Measurements from ENCODE around the gene NEFH.
"Not testable (repeated sequence)": the region's sequence is repeated elsewhere in the genome, so short reads cannot be mapped to it uniquely, and the experiment has no call there.

Gene NEFH

DNA sequence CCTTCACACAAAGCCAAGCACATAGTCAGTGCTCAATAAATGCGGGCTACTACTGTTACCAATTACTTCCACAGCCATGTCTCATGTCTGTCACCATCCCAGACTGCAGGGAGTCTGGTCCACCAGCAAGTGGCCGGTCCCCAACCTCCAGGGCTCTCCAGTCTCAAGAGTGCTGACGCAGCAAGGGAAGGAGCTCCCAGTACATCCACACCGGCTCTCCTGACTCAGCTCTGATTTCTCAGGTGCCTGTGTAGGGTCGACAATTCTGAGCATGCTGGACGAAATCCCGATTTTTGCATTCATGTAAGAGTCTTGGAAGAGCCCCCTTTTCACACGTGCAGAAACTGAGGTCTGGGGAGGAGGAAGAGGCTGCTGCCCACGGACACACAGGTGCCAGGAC is 10.3 kb upstream of the NEFH start:
- no peak for DNase-seq

GRCh38 chr22:29470159-29470855 is 9.7 kb upstream of the NEFH start:
- peak; percentile 60 for DNase-seq

- no peak for DNase-seq
These were observed 7.0 kb upstream of the NEFH start for GRCh38 chr22:29473001-29473400.

- DNase-seq = no peak
These were observed 4.5 kb upstream of the NEFH start for GRCh38 chr22:29475550-29475949.

DNA sequence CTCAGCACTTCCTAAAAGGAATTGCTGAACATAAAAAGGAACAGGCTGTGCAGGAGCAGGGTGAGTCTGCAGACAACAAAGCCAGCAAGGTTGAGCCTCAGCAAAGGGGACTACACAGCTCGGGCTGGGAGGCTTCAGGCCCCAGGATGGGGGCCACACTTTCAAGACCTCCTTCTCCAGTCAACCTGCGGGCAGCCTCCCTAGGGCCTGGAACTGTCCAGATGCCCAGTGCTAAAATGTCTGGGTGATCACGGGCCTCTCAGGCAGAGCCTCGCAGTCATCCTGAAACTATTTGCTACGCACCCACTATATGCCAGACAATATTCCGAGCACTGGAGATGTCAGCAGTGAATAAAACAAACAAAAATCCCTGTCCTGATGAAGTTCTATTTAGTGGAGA is 3.9 kb upstream of the NEFH start:
- no peak for DNase-seq

GRCh38 chr22:29477723-29478318 is 2.2 kb upstream of the NEFH start:
- DNase-seq = no peak

DNA sequence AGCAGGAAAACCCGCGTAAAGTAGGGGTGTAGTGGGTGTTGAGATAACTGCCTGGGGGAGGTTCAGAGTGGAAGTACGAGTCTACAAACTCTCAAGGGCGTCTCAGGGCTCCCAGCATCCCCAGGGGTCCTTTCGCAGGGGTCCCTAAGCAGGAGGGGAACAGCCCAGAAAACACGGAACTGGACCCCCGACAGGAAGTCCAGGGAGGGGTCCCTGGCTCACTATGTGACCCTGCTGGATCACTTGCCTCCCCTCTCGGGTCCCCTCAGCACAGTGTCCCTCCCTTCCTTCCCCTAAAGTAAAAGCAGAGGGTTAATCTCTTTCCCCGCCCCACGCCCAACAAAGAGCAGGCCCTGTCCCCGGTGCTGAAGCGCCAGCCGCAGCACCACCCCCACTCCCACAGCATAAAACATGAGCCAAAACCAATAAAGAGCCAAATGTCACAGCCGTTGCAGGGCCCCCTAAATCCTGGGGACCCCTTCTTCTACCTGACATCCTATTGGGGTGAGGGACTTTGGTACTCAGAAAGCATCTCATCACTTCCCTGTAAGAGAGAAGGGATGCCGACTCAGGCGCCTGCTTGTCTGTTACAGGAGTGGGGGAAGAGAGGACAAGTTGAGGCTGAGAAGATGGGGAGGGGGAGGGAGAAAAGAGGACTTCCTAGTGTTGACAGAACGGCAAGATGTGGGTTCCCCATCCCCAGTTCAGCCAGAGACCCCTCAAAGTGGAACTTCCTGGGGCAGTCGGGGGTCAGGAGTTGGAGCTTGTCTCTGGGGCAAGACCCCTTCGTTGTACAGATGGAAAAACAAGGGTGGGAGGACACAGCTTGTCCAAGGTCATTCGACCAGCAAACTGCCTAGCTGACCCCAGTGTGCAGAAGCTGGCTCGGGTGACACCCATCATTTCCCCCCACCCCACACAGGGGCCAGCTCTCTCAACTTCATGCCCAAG is 1.4 kb upstream of the NEFH start:
- peak; percentile 21 for DNase-seq

DNA sequence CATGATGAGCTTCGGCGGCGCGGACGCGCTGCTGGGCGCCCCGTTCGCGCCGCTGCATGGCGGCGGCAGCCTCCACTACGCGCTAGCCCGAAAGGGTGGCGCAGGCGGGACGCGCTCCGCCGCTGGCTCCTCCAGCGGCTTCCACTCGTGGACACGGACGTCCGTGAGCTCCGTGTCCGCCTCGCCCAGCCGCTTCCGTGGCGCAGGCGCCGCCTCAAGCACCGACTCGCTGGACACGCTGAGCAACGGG is 169 bp downstream of the NEFH start:
- no peak for DNase-seq

- no peak for DNase-seq
These were observed 670 bp downstream of the NEFH start for GRCh38 chr22:29480512-29481264.

DNA sequence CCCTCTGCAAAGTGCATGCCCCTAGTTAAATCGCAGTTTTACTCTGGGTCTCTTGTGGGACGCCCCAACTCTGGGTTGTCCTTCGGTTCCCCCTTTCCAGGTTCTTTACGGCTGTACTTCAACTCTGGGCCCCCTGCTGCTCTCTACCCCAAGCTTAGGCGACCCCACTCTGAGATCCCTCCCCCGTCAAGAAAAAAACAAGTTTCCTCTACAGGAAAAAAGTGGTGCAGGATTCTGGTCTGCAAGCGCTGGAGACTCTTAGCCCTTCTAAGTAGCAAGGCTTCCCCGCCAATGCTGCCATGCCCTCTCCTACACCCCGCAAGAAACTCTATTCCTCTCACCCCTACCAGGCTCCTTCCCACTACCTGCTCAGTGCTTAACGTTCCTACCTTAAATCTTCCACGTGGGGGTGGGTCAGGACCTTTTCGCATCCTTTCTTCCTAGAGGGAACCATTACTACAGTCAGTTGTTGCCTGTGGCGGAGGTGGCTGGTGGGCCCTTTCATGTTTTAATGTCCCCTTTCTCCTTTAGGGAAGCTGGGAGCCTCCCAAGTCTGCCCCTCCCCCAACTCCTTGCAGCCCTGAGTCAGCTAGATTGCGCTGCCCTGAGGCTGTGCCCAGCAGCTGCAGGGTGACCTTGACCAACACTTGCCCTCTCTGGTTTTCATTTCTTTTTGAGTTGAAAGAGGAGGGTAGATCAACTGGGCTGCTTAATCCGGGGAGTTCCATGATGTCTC is 1.4 kb downstream of the NEFH start:
- no peak for DNase-seq

GRCh38 chr22:29482253-29482652 is 2.2 kb downstream of the NEFH start:
- no peak for DNase-seq

GRCh38 chr22:29482726-29483125 is 2.7 kb downstream of the NEFH start:
- no peak for DNase-seq

DNA sequence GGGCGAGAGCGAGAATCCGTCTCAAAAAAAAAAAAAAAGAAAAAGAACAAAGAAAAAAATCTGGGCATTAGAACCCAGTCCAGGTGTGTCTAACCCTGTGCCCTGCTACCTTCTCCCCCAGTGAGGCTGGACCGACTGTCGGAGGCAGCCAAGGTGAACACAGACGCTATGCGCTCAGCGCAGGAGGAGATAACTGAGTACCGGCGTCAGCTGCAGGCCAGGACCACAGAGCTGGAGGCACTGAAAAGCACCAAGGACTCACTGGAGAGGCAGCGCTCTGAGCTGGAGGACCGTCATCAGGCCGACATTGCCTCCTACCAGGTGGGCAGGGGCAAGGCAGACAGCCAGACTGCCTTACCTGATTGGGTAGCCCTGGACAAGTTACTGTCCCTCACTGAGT is 3.2 kb downstream of the NEFH start:
- no peak for DNase-seq

GRCh38 chr22:29484642-29485041 is 4.6 kb downstream of the NEFH start:
- DNase-seq = no peak

- DNase-seq = no peak
These were observed 5.4 kb downstream of the NEFH start for GRCh38 chr22:29485448-29485847.

GRCh38 chr22:29487426-29487986 is 7.5 kb downstream of the NEFH start:
- no peak for DNase-seq

- DNase-seq = not testable (repeated sequence)
These were observed 9.2 kb downstream of the NEFH start for GRCh38 chr22:29489127-29489780.

DNA sequence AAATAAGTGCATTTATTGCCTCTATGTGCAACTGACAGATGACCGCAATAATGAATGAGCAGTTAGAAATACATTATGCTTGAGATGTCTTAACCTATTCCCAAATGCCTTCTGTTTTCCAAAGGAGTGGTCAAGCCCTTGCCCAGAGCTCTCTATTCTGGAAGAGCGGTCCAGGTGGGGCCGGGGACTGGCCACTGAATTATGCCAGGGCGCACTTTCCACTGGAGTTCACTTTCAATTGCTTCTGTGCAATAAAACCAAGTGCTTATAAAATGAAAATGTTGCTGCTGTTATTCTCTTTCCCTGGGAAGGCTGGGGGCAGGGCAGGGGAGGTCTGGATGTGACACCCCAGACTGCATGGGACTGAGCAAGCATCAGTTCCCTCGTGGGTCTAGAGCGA is 11.0 kb downstream of the NEFH start:
- DNase-seq = no peak

- no peak for DNase-seq
These were observed 13.6 kb downstream of the NEFH start for GRCh38 chr22:29493636-29494035.

DNA sequence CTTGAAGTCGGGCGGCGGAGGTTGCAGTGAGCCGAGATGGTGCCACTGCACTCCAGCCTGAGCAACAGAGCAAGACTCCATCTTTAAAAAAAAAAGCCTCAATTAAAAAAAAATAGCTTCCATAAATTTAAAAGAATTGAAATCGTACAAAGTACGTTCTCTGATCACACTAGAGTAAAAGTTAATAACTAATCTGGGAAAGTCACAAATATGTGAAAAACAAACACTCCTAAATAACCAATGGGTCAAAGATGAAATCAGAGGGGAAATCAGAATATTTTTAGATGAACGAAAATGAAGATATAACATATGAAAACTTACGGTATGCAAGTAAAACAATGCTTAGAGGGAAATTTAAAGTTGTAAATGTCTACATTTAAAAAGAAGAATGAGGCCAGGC is 19.8 kb downstream of the NEFH start:
- no peak for DNase-seq

- DNase-seq = no peak
These were observed 23.9 kb downstream of the NEFH start for GRCh38 chr22:29503811-29504372.

Measured in NCI-H1048 (cell line).